ENCODE data around the gene PDGFRB. TPM values are rescaled to one million over a fixed set of nuclear protein-coding genes. Genes with fewer than 3 reads are reported as not detected.

PDGFRB gene
- total RNA-seq, 1 experiment from 2014 or later = not detected

GRCh38 chr5:150065346-150065745, 90.3 kb downstream of the PDGFRB start:
- no TSS peak for BruUV-seq (replicated peaks)
- POLR2A ChIA-PET (ENCODE audit: unreplicated experiment) = no interaction called here
- Histone ChIP-seq H3K4me3 (no peak overlapping the region), H3K79me2 (ENCODE audit: low read depth) (no peaks in the 10 kb centered on the region), H3K9me3 (ENCODE audit: insufficient read depth, low read depth) (no peaks in the 10 kb centered on the region), H3K36me3 (ENCODE audit: low read depth) (no peaks in the 10 kb centered on the region), H3F3A (ENCODE audit: insufficient read depth, low read depth) (no peaks in the 10 kb centered on the region), H3K9me2 (ENCODE audit: insufficient read depth) (no peaks in the 10 kb centered on the region), H3K27me3 (ENCODE audit: insufficient read depth, low read depth) (no peaks in the 10 kb centered on the region), H2AFZ (no peak overlapping the region), H3K4me1 (replicated peaks; ENCODE audit: insufficient read depth) (peaks cover 6% of the 10 kb centered on the region; the same call in 1 of the 2 replicates), H3K4me2 (no peak overlapping the region), H4K20me1 (ENCODE audit: insufficient read depth) (no peaks in the 10 kb centered on the region), H3K27ac (no peak overlapping the region)
- TF ChIP-seq EZH2 (IDR thresholded peaks at IDR 0.05; ENCODE audit: low read depth) (no peak), CTCF (conservative IDR thresholded peaks at IDR 0.05) (no peak)
- DNase-seq = peak in 1 of 2 experiments; percentile 25
- intact Hi-C loops (cut with micrococcal nuclease; ENCODE audit: unreplicated experiment) = no loop called here
- CTCF ChIA-PET = no interaction called here

- Histone ChIP-seq H3K4me1 (replicated peaks; ENCODE audit: insufficient read depth) (peaks cover 6% of the 10 kb centered on the region; the same call in 1 of the 2 replicates), H3K9me3 (ENCODE audit: insufficient read depth, low read depth) (no peaks in the 10 kb centered on the region), H3K4me3 (no peak overlapping the region), H4K20me1 (ENCODE audit: insufficient read depth) (no peaks in the 10 kb centered on the region), H3K27me3 (ENCODE audit: insufficient read depth, low read depth) (no peaks in the 10 kb centered on the region), H3K36me3 (ENCODE audit: low read depth) (no peaks in the 10 kb centered on the region), H3K79me2 (ENCODE audit: low read depth) (no peaks in the 10 kb centered on the region), H3F3A (ENCODE audit: insufficient read depth, low read depth) (no peaks in the 10 kb centered on the region), H2AFZ (no peak overlapping the region), H3K27ac (no peak overlapping the region), H3K9me2 (ENCODE audit: insufficient read depth) (no peaks in the 10 kb centered on the region), H3K4me2 (no peak overlapping the region)
- DNase-seq = no peak
- ChIA-PET CTCF (no interaction called here), POLR2A (ENCODE audit: unreplicated experiment) (no interaction called here)
- intact Hi-C loops (cut with micrococcal nuclease; ENCODE audit: unreplicated experiment) = no loop called here
- no TSS peak for BruUV-seq (replicated peaks)
- TF ChIP-seq CTCF (conservative IDR thresholded peaks at IDR 0.05) (no peak), EZH2 (IDR thresholded peaks at IDR 0.05; ENCODE audit: low read depth) (no peak)
Measured at GRCh38 chr5:150064681-150065220, 90.9 kb downstream of the PDGFRB start.

Other genes starting within 250 kb of the PDGFRB start
- 0.35 and 0.50 TPM in 2 replicates for gene PDE6A, start 211.1 kb downstream of the PDGFRB start, total RNA-seq (2021)
- 10.2 and 13.5 TPM in 2 replicates for gene SLC26A2, start 195.1 kb downstream of the PDGFRB start, total RNA-seq (2021)
- gene TIGD6, start 155.2 kb downstream of the PDGFRB start, total RNA-seq (2021) = 3.0 and 3.9 TPM in 2 replicates
- gene HMGXB3, start 155.1 kb downstream of the PDGFRB start, total RNA-seq (2021) = 38.0 and 43.1 TPM in 2 replicates
- gene CSF1R, start 69.3 kb downstream of the PDGFRB start, total RNA-seq (2021) = 0.72 and 0.95 TPM in 2 replicates
- not detected in 2 replicates for gene CDX1, start 10.9 kb upstream of the PDGFRB start, total RNA-seq (2021)
- 0.25 TPM in 1 of 2 replicates, not detected in the other for gene SLC6A7, start 34.2 kb upstream of the PDGFRB start, total RNA-seq (2021)
- 0.13 and 0.65 TPM in 2 replicates for gene CAMK2A, start 133.9 kb upstream of the PDGFRB start, total RNA-seq (2021)
- 2.6 and 3.2 TPM in 2 replicates for gene ARSI, start 147.1 kb upstream of the PDGFRB start, total RNA-seq (2021)
- 68.4 and 75.3 TPM in 2 replicates for gene TCOF1, start 201.9 kb upstream of the PDGFRB start, total RNA-seq (2021)

Data from PC-9 (cell line).